Measurements from ENCODE around the gene CELA2A. TPM values are rescaled to one million over a fixed set of nuclear protein-coding genes. Genes with fewer than 3 reads are reported as not detected.
"Not testable (repeated sequence)": the region's sequence is repeated elsewhere in the genome, so short reads cannot be mapped to it uniquely, and the experiment has no call there.

CELA2A gene
- total RNA-seq, 6 donors from 2014 or later, result 0.83 to 2.3 TPM; not detected in 4

DNA sequence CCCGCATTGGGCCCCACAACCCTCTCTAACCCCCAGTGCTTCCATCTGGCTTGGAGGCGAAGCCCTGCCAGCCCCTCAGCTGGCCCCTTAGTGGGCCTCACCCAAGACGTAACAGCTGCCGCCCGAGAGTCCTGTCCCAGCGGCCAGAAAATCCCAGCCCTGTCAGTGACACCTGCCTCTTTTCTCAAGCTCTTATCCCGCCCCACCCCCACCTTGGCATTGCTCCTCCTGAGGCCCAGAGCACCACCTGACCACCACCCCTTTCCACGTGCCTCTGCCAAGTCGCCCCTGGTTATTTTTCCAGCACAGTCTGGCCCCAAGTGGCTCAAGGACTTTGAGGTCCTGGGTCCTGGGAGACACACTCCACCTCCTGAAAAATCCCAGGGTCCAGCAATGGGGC is 24.2 kb upstream of the CELA2A start:
- Histone ChIP-seq H3K4me3 (no peak overlapping the region), H3K9me3 (no peaks in the 10 kb centered on the region), H3K36me3 (peaks cover 0 to 29% (median 10%) of the 10 kb centered on the region in 4 donors), H3K27ac (no peak overlapping the region), H3K4me1 (no peaks in the 10 kb centered on the region), H3K27me3 (no peaks in the 10 kb centered on the region)
- TF ChIP-seq POLR2AphosphoS5 (IDR thresholded peaks at IDR 0.05) (no peak), EP300 (IDR thresholded peaks at IDR 0.05) (no peak), POLR2A (IDR thresholded peaks at IDR 0.05) (no peak)
- TF ChIP-seq, protein P1, sequence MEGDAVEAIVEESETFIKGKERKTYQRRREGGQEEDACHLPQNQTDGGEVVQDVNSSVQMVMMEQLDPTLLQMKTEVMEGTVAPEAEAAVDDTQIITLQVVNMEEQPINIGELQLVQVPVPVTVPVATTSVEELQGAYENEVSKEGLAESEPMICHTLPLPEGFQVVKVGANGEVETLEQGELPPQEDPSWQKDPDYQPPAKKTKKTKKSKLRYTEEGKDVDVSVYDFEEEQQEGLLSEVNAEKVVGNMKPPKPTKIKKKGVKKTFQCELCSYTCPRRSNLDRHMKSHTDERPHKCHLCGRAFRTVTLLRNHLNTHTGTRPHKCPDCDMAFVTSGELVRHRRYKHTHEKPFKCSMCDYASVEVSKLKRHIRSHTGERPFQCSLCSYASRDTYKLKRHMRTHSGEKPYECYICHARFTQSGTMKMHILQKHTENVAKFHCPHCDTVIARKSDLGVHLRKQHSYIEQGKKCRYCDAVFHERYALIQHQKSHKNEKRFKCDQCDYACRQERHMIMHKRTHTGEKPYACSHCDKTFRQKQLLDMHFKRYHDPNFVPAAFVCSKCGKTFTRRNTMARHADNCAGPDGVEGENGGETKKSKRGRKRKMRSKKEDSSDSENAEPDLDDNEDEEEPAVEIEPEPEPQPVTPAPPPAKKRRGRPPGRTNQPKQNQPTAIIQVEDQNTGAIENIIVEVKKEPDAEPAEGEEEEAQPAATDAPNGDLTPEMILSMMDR (IDR thresholded peaks at IDR 0.05), result no peak
- 71 to 79% methylated on average over 9 of the region's 9 CpGs for WGBS, 2 donors
- no peak for ATAC-seq (ENCODE audit: low FRiP score in 2 of 2)
- no peak for DNase-seq

GRCh38 chr1:15433471-15433870 is 23.1 kb upstream of the CELA2A start:
- WGBS, 2 donors, result 86 to 92% methylated on average over 6 to 9 of the region's 9 CpGs
- H3K36me3 ChIP-seq, result peaks cover 0 to 19% (median 4%) of the 10 kb centered on the region in 4 donors

GRCh38 chr1:15434739-15435138 is 21.8 kb upstream of the CELA2A start:
- H3K27me3 ChIP-seq, H3K36me3 ChIP-seq, H3K4me1 ChIP-seq, H3K9me3 ChIP-seq, H3K4me3 ChIP-seq: not testable (repeated sequence)
- TF ChIP-seq POLR2AphosphoS5 (IDR thresholded peaks at IDR 0.05), result peak in 1 of 2 donors; percentile 27
- DNase-seq (peak in 1 of 2 donors; percentile 74), ATAC-seq (ENCODE audit: low FRiP score in 2 of 2) (peak in 1 of 2 donors; percentile 51)
- peak overlapping the region in 1 of 4 donors; percentile 35 for H3K27ac ChIP-seq
- 48 to 58% methylated on average over 5 to 8 of the region's 8 CpGs for WGBS, 2 donors

More at GRCh38 chr1:15433471-15433870, 23.1 kb upstream of the CELA2A start:
- Histone ChIP-seq H3K27ac (no peak overlapping the region), H3K4me3 (no peak overlapping the region), H3K27me3 (no peaks in the 10 kb centered on the region), H3K4me1 (no peaks in the 10 kb centered on the region), H3K9me3 (no peaks in the 10 kb centered on the region)
- TF ChIP-seq POLR2A (IDR thresholded peaks at IDR 0.05) (no peak), EP300 (IDR thresholded peaks at IDR 0.05) (no peak), POLR2AphosphoS5 (IDR thresholded peaks at IDR 0.05) (no peak)
- TF ChIP-seq, protein P1 (IDR thresholded peaks at IDR 0.05), result no peak
- DNase-seq, result no peak
- no peak for ATAC-seq (ENCODE audit: low FRiP score in 2 of 2)

GRCh38 chr1:15435239-15436077 is 21.1 kb upstream of the CELA2A start:
- Histone ChIP-seq H3K36me3 (peaks cover 0 to 6% (median 2%) of the 10 kb centered on the region in 4 donors), H3K4me3 (no peak overlapping the region), H3K27ac (no peak overlapping the region), H3K9me3 (no peaks in the 10 kb centered on the region), H3K27me3 (no peaks in the 10 kb centered on the region), H3K4me1 (no peaks in the 10 kb centered on the region)
- TF ChIP-seq POLR2AphosphoS5 (IDR thresholded peaks at IDR 0.05), result no peak
- TF ChIP-seq POLR2A (IDR thresholded peaks at IDR 0.05), result no peak
- TF ChIP-seq, protein P1 (IDR thresholded peaks at IDR 0.05), result no peak
- TF ChIP-seq EP300 (IDR thresholded peaks at IDR 0.05), result no peak
- ATAC-seq (ENCODE audit: low FRiP score in 2 of 2) (no peak), DNase-seq (no peak)
- 91 to 94% methylated on average over 17 of the region's 17 CpGs for WGBS, 2 donors

- Histone ChIP-seq H3K36me3 (no peaks in the 10 kb centered on the region), H3K27me3 (no peaks in the 10 kb centered on the region), H3K27ac (no peak overlapping the region), H3K4me1 (no peaks in the 10 kb centered on the region), H3K4me3 (no peak overlapping the region), H3K9me3 (no peaks in the 10 kb centered on the region)
- WGBS, 2 donors, result 91 to 96% methylated on average over 6 of the region's 6 CpGs
- ATAC-seq (ENCODE audit: low FRiP score in 2 of 2) (no peak), DNase-seq (no peak)
- TF ChIP-seq POLR2A (IDR thresholded peaks at IDR 0.05) (no peak), POLR2AphosphoS5 (IDR thresholded peaks at IDR 0.05) (no peak), EP300 (IDR thresholded peaks at IDR 0.05) (no peak)
- TF ChIP-seq, protein P1 (IDR thresholded peaks at IDR 0.05), result no peak
Measured at GRCh38 chr1:15436881-15437442, 19.6 kb upstream of the CELA2A start.

Measured in upper lobe of left lung (tissue), 6 donors.